ENCODE measurements around the gene SLC13A4. TPM values are rescaled to one million over a fixed set of nuclear protein-coding genes. Genes with fewer than 3 reads are reported as not detected.

SLC13A4 gene
- total and polyA plus RNA-seq, 8 donors: 0.08 TPM; not detected in 7

GRCh38 chr7:135684136-135684535 lies 43.9 kb downstream of the SLC13A4 start:
- H3K9me3 ChIP-seq: no peaks in the 10 kb centered on the region
- H3K27ac ChIP-seq: no peak overlapping the region
- H3K36me3 ChIP-seq: no peaks in the 10 kb centered on the region
- no peak for DNase-seq
- no peak overlapping the region for H3K4me3 ChIP-seq
- FAIRE-seq: no peak
- H3K27me3 ChIP-seq: no peaks in the 10 kb centered on the region
- 70 to 75% methylated on average over 3 of the region's 3 CpGs for WGBS, 2 donors
- intact Hi-C loops (cut with DNase I): no loop called here
- TF ChIP-seq, protein P1, sequence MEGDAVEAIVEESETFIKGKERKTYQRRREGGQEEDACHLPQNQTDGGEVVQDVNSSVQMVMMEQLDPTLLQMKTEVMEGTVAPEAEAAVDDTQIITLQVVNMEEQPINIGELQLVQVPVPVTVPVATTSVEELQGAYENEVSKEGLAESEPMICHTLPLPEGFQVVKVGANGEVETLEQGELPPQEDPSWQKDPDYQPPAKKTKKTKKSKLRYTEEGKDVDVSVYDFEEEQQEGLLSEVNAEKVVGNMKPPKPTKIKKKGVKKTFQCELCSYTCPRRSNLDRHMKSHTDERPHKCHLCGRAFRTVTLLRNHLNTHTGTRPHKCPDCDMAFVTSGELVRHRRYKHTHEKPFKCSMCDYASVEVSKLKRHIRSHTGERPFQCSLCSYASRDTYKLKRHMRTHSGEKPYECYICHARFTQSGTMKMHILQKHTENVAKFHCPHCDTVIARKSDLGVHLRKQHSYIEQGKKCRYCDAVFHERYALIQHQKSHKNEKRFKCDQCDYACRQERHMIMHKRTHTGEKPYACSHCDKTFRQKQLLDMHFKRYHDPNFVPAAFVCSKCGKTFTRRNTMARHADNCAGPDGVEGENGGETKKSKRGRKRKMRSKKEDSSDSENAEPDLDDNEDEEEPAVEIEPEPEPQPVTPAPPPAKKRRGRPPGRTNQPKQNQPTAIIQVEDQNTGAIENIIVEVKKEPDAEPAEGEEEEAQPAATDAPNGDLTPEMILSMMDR (IDR thresholded peaks at IDR 0.05): no peak
- no peak for ATAC-seq
- H3K4me1 ChIP-seq: peaks cover 0 to 8% (median 3%) of the 10 kb centered on the region in 3 donors

- no peak for DNase-seq
- TF ChIP-seq, protein P1 (IDR thresholded peaks at IDR 0.05): no peak
- 72 to 79% methylated on average over 3 of the region's 3 CpGs for WGBS, 2 donors
- Histone ChIP-seq H3K9me3 (no peaks in the 10 kb centered on the region), H3K27ac (no peak overlapping the region), H3K4me3 (no peak overlapping the region), H3K27me3 (no peaks in the 10 kb centered on the region), H3K36me3 (no peaks in the 10 kb centered on the region), H3K4me1 (peaks cover 0 to 13% (median 7%) of the 10 kb centered on the region in 3 donors)
- intact Hi-C loops (cut with DNase I): no loop called here
- no peak for FAIRE-seq
- peak in 1 of 4 donors; percentile 9 for ATAC-seq
Observed at GRCh38 chr7:135683609-135684008, 44.4 kb downstream of the SLC13A4 start.

DNA sequence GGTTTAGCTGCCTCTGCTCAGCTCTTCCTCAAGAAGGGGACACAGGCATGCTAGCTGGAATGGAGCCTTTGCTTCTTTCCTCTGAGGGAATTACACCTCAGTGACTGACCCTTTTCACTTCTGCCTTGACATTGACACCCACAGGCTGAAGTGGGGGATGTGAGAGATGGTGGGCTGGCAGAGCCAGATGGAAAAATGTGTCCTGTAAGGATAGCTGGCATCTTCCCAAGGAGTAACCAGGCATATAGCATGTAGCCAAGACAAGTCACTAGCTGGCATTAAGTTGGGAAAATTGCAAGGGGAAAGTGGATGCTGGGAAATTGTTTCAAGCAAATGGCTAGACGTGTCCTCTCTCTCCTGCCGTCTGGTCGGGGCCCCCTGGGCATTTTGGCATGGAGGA lies 45.8 kb downstream of the SLC13A4 start:
- Histone ChIP-seq H3K27ac (no peak overlapping the region), H3K36me3 (no peaks in the 10 kb centered on the region), H3K4me1 (peaks cover 0 to 20% (median 13%) of the 10 kb centered on the region in 3 donors), H3K27me3 (no peaks in the 10 kb centered on the region), H3K9me3 (no peaks in the 10 kb centered on the region), H3K4me3 (no peak overlapping the region)
- 76 to 93% methylated on average over 3 of the region's 3 CpGs for WGBS, 2 donors
- DNase-seq (no peak), FAIRE-seq (no peak), ATAC-seq (no peak)
- TF ChIP-seq, protein P1 (IDR thresholded peaks at IDR 0.05): no peak
- intact Hi-C loops (cut with DNase I): no loop called here

GRCh38 chr7:135681762-135682161 lies 46.2 kb downstream of the SLC13A4 start:
- Histone ChIP-seq H3K27ac (no peak overlapping the region), H3K9me3 (no peaks in the 10 kb centered on the region), H3K36me3 (no peaks in the 10 kb centered on the region), H3K27me3 (no peaks in the 10 kb centered on the region), H3K4me1 (peaks cover 0 to 20% (median 13%) of the 10 kb centered on the region in 3 donors), H3K4me3 (no peak overlapping the region)
- FAIRE-seq (no peak), DNase-seq (no peak), ATAC-seq (no peak)
- intact Hi-C loops (cut with DNase I): no loop called here
- WGBS, 2 donors: 85 to 96% methylated on average over 5 of the region's 5 CpGs
- TF ChIP-seq, protein P1 (IDR thresholded peaks at IDR 0.05): no peak

DNA sequence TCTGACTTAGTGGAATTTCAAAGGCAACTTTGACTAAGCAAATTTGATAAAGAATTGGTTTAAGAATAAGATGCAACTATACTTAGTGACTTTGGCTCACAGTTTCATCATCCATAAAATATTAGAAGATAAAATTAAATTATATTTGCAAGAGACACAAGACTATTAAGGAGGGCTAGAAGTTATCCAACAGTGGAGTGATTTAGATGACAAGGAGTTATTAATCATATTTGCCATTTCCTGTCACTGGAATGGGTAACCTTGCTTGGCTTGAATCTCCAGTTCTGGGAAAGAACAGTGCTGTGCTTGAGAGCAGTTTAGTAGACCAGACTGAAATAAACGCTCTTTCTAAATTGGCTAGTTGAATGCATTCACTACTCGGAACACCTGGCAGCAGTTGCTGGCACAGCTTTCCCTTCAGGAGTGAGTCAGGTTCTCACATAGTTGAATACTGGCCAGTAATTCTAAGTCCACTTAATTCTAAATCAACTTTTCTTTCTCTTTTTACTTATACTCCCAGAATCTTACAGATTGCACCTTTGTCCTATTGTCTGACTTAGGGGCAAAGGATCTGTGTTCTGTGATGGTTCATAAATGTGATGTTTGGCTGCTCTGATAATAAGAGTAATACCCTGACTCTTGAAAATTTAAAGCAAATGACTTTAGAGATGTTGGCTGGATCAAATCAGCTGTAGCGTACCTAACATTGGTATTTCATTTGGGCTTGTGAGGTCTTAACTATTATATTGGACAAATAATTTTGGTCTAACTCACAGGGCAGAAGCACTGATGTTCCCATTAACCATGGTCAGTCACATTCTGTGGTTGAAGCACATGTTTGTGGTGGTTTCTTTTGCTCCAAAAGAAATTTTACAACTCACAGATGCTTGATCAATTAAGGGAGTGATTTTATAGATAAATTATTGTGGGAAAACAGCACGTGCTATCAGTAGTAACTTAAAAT lies 49.1 kb downstream of the SLC13A4 start:
- TF ChIP-seq, protein P1 (IDR thresholded peaks at IDR 0.05): no peak
- intact Hi-C loops (cut with DNase I): no loop called here
- peaks cover 0 to 20% (median 13%) of the 10 kb centered on the region in 3 donors for H3K4me1 ChIP-seq
- WGBS, 2 donors: 38 to 42% methylated on average over 4 of the region's 4 CpGs
- no peaks in the 10 kb centered on the region for H3K9me3 ChIP-seq
- no peaks in the 10 kb centered on the region for H3K36me3 ChIP-seq
- FAIRE-seq: no peak
- H3K4me3 ChIP-seq: no peak overlapping the region
- H3K27ac ChIP-seq: peak overlapping the region in 1 of 4 donors; percentile 39
- H3K27me3 ChIP-seq: no peaks in the 10 kb centered on the region
- peak in 4 of 6 donors; percentile 58 to 79 (median 73) for DNase-seq
- peak; percentile 92 to 99 (median 98) for ATAC-seq

Measured in pancreas (tissue), 10 donors.